HG02973 (cell line): ENCODE results near the gene HOXA9.
A peak's percentile ranks its signal among the peaks of the same experiment; 100 is the strongest.

Experiments used
- ATAC-seq: cut with Tn5 transposase; IDR thresholded peaks from one replicate; pipeline ENCODE4 v1.9.1; 2021; ENCODE audit warnings: moderate library complexity; ENCODE audit not compliant: unreplicated experiment

HOXA9 gene

DNA sequence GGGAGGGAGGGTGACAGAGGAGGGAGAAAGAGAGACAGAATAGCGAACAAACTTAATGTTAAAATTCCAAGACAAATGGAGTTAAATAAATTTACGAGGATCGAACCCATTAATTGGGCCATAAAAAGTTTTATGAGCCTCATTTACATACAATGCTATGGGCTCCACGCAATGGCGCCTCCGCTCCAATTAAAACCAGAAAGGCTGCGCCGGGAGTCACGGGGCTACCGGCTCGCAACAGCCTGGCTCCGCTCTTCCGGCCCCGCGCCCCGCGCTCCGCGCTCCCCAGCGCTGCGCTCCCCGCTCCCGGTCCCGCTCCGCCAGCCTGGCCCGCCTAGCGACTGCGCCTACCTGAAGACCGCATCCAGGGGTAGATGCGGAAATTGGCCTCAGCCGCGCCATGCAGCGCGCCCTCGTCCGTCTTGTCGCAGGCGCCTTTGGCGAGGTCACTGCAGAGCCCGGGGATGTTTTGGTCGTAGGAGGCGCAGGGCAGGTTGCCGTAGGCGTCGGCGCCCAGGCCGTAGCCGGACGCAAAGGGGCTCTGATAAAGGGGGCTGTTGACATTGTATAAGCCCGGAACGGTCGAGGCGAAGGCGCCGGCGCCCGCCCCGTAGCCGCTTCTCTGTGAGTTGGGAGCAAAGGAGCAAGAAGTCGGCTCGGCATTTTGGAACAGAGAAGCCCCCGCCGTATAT, 9.4 kb downstream of the HOXA9 start:
- ATAC-seq = no peak

DNA sequence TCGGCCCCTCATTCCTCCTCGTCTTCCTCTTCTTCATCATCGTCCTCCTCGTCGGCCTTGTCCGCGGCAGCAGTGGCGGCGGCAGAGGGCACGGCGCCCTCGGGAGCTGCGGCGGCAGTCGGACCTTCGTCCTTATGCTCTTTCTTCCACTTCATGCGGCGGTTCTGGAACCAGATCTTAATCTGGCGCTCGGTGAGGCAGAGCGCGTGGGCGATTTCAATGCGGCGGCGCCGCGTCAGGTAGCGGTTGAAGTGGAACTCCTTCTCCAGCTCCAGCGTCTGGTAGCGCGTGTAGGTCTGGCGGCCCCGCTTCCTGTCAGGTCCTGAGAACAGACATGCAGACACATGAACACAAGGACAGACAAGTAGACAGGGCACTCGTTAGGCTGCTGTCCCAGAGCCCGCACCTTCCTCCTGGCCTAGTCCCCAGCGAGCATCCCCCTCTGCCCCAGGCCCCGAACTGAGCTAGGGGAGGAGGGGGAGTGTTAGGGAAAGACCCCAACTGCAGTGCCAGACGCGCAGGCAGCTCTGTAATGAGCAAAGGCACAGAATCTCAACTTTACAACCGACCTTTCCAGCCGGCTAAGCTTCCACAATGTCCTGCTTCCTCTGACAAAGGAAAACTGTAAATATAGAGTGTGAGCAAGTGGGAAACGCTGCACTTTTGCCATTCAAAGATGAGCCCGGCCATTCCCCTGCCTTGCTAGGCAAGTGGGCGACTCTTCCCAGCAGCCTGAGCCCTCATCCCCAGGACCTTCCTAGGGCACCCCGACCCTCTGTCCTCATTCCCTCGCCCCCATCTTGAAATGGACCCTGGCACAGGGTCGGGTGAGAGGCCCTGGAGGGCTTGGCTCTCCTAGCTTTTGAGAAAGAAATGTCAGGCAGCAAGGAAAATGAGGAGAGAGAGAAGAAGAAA, 10.2 kb downstream of the HOXA9 start:
- ATAC-seq = no peak

DNA sequence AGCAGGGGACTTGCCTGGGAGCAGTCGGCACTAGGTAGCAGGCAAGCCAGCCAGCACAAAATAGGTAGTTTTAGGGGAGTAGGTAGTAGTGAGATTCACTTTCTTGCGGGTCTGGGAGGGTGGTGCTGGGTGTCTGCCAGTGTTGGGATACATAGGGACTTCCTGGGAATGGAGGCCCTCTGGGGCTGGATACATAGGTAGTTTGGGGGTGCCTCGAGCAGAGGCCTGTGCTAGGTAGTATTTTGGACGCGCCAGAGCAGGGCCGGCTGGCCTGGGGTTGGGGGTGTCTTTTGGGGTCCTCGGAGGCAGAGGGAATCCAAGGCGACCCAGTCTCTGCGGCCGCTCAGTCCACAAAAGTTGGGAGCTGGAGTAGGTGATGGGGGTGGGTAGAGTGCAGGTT, 11.0 kb downstream of the HOXA9 start:
- ATAC-seq = no peak

- no peak for ATAC-seq
Measured at GRCh38 chr7:27153526-27153925, 11.8 kb downstream of the HOXA9 start.

GRCh38 chr7:27152816-27153442, 12.4 kb downstream of the HOXA9 start:
- no peak for ATAC-seq

GRCh38 chr7:27151931-27152815, 13.2 kb downstream of the HOXA9 start, which contains the start of gene HOXA3:
HOXA3 (minus strand) TSS chr7:27152583; CDS start chr7:27110640, 41,943 bp downstream.
- no peak for ATAC-seq

GRCh38 chr7:27151341-27151930, 13.9 kb downstream of the HOXA9 start:
- ATAC-seq = no peak

GRCh38 chr7:27150568-27151340, 14.6 kb downstream of the HOXA9 start:
- peak; percentile 86 for ATAC-seq

DNA sequence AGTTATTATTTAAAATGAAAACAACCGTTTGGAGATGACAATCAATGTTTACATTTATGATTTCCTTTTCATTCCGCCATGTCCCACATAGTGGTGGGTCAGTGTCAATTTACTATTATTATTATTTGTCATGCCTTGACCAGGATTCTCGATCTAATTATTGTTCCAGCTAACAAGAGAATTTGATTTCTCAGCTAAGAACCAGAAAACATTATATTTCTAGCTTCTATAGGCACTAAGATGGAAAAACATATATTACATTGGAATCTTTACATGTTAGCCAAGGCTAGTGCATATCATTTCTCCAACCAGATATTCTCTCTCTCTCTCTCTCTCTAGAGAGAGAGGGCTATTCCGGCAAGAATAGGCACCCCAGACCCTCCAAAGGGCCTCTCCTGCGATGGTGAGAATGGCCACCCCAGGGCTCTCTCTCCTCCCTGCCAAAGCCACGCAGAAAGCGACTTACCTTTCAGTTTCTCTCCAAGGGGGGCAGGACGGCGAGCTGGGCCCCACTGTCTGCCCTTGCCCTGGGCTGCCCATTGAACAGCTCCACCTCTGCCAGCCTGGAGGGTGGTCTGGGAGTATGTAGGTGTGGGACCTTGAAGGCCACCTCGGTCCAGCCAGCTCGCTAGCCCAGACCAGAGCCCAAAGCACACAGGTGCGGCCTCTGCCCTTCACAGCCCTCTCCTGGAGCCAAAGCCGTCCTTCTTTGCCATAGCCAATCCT, 15.3 kb downstream of the HOXA9 start:
- no peak for ATAC-seq

GRCh38 chr7:27148756-27149641, 16.3 kb downstream of the HOXA9 start:
- ATAC-seq = no peak

- ATAC-seq = no peak
Measured at GRCh38 chr7:27148031-27148755, 17.1 kb downstream of the HOXA9 start.

GRCh38 chr7:27147199-27148030, 17.9 kb downstream of the HOXA9 start, which contains the start of gene HOXA6:
HOXA6 (minus strand) TSS chr7:27147774; CDS start chr7:27147749, 25 bp downstream.
- no peak for ATAC-seq

DNA sequence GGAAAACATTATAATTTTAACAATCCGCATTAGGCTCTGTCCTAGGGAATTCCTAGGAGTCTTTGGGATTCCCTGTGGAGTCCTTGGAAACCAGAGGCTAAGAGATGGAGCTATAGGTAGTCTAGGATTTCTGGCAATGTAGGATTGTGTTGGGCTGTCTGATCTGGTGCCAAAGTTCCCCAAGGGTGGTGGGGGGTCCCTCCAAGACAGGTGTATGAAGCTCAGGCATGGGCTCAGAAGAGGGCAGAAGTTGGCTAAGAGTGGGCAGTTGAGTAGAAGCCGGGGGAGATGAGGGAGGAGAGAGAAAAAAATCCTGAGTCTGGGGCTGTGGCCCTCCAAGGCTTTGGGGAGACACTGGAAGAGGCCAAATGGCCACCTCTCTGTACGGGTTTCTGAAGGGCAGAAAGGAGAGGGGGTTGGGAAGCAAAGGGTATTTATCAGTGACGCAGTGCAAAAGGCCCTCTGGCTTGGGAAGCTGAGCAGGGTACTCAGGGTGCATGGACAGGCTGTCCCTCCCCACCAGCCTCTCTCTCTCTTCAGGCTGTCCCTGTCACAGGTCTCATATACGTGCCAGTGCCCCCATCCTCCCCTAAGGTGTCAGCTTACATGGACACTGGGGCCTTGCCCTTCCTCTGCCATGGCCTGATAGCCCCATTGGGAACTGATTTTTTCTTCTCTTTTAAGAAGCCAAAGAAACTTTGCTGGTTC, 18.7 kb downstream of the HOXA9 start:
- no peak for ATAC-seq

GRCh38 chr7:27145914-27146412, 19.4 kb downstream of the HOXA9 start:
- no peak for ATAC-seq

GRCh38 chr7:27145165-27145913, 20.0 kb downstream of the HOXA9 start:
- ATAC-seq = no peak
